T-helper 2 cell treated with Interferon-gamma antibody and Interleukin-4, amounts not matched to agents 100 ng/mL and 5 ng/mL, for 36 hours (primary cell): ENCODE data around the gene IL36B. TPM values are rescaled to one million over a fixed set of nuclear protein-coding genes. Genes with fewer than 3 reads are reported as not detected.

Experiments
- intact Hi-C: fragments of 100-400 bp; cut with micrococcal nuclease; formaldehyde crosslinking; loops from one replicate; pipeline ENCODE4 v1.15.1; 2023
- total RNA-seq: library from RNA; stranded (reverse); gene quantifications from 2 replicates; pipeline ENCODE4 v1.2.3, GENCODE V29; 2022

Gene IL36B
- total RNA-seq, 1 donor from 2014 or later, result not detected

DNA sequence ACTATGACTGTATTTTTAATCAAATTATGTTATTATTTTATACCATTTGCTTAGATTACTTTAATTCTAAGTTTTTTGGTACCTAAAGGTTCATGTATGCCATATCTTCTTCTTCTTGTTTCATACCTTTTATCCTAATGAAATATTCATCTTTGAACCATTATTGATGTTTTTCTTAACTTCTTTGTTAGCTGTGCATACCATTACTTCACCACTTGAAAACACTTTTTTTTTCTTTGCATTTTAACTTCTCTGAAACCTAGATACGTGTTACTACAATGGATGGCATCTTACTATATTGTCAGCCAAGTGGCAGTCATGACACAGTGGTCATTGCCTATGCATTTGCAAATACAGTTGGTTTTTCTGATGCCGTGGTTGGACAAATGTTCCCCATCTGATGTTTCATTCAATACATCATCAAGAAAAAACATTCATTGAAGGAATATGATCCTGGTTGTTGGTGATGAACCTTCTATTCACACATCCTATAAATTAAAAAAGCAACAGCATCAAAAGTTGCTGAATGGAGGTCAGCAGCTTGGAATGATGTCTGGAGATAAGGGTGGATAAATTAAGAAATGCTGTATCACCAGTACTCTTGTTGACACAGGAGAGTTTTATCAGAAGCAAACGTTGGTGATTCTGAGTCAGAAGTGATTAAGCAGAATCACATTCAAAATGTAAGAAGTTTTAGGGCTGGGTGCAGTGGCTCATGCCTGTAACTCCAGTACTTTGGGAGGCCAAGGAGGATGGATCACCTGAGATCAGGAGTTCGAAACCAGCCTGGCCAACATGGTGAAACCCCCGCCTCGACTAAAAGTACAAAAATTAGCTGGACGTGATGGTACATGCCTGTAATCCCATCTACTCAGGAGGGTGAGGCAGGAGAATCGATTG, 40.0 kb downstream of the IL36B start:
- intact Hi-C loops, result no loop called here

DNA sequence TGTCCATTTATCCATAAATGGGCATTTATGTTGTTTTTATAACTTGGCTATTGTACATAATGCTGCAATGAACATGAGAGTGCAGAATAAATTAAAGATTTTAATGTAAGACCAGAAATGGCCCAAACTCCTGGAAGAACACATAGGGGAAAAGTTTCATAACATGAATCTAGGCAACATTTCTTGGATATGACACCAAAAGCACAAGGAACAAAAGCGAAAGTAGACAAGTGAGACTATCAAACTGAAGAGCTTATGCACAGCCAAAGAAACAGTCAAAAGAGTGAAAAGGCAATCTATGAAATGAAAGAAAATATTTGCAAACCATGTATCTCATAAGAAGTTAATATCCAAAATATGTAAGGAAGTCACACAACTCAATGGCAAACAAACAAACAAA, 41.6 kb downstream of the IL36B start:
- intact Hi-C loops, result no loop called here

GRCh38 chr2:113010088-113010487, 42.6 kb downstream of the IL36B start:
- intact Hi-C loops, result no loop called here

- intact Hi-C loops, result no loop called here
Measured at GRCh38 chr2:113009622-113010021, 43.0 kb downstream of the IL36B start.

- intact Hi-C loops, result no loop called here
Measured at GRCh38 chr2:113007250-113007649, 45.4 kb downstream of the IL36B start.

DNA sequence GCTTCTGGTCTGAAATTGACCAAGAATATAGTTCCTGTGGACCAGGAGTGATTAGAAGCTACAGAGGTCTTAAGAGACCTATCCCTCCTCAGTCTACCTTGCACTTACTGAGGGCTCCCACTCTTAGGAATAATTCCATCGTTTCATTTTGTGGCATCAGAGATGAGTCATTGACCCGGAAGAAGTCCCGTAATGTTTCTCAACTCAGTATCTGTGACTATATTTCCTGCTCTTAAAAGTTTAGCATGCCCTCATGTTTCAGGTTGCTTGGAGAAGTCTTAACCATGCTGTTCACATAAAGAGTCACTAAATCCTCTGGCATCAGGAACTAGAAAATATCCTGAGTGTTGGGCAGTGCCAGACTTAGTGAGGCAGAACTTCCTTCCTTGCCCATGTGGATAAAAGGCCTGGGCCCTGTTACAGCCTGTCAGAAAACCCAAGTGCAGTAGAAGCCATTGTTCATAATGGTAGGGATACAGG, 47.6 kb downstream of the IL36B start, which contains the start of gene IL36A:
TSS of gene IL36A (plus strand) at position 430 of the 480 bp plus-strand sequence. CDS start 413 bp downstream, outside the sequence.
- intact Hi-C loops, result no loop called here

DNA sequence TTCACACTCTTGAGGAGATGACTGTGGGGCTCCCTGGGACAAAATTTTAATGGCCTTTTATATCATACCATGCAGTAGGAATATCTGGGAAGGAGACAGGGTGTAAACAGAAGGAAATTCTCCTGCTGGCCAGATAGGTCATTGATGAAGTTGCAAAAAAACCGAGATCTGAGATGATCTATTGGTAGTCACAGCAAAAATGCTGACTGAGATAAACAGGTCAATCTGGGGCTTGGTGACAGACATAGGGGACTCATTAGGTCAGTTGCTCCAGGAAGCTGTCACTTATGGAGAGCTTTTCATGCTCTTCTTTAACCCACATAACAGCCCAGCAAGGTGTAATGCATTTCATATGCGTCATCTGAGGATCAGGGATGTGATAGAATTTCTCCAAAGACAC, 50.0 kb downstream of the IL36B start:
- intact Hi-C loops, result no loop called here

GRCh38 chr2:113000436-113000835, 52.2 kb downstream of the IL36B start:
- intact Hi-C loops, result no loop called here

DNA sequence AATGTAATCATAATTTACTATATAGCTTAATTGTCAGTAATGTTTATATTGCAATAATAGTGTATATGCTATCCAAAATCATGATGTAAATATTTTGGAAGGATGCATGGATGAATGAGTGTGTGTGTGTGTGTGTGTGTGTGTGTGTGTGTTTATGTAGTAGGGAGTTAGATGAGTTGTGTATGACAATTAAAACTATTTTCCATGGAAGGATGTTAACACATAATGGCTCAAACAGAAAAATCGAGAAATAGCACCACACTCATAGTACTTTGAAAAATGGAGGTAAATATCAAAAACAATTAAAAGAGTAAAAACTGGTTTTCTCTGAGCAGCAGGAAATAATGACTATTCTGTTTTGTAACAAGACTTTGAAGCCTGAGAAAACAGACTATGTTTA, 55.5 kb downstream of the IL36B start:
- intact Hi-C loops, result loop anchor here (5.0 to 10.0 kb wide), 3 partner anchors 100 to 235 kb away; partner anchors contain the start of genes CKAP2L and PSD4

DNA sequence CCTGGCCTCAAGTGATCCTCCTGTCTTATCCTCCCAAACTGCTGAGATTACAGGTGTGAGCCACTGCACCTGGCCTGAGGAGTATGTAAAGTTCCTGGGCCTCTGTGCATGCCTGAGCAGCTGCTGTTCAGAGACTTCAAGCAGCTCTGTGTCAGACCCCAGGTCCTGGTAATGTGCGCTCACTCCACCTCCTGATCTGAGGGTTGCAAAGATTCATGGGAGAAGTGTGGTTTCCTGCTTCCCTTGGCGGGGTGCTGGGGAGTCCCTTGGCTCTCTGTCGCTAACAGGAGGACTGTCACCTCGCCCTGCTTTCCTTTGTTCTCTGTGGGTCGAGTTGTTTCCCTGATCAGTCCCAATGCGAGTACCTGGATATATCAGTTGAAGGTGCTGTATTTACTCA, 56.0 kb downstream of the IL36B start:
- intact Hi-C loops, result loop anchor here (1.0 to 10.0 kb wide), 4 partner anchors 11 to 234 kb away; partner anchors contain the start of genes CKAP2L and PSD4

DNA sequence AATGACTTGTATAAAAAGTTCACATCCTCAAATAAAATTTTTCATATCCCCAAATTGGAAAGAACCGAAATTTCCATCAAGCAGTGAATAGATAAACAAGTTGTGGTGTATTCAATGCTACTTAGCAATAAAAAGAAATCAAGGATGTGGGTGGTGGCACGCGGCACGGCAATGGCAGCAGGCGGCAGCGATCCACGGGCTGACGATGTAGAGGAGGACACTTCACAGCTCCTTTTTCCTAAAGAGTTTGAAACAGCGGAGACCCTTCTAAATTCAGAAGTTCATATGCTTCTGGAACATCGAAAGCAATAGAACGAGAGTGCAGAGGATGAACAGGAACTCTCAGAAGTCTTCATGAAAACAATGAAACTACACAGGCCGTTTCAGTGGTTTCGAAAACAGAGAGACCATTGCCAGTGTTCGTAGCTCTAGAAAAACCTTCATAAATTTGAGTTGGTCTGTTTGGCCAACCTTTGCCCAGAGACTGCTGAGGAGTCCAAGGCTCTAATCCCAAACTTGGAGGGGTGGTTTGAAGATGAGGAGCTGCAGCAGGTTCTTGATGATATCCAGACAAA, 57.2 kb downstream of the IL36B start:
- intact Hi-C loops, result loop anchor here (5.0 to 10.0 kb wide), 3 partner anchors 102 to 233 kb away; partner anchors contain the start of genes CKAP2L and PSD4

DNA sequence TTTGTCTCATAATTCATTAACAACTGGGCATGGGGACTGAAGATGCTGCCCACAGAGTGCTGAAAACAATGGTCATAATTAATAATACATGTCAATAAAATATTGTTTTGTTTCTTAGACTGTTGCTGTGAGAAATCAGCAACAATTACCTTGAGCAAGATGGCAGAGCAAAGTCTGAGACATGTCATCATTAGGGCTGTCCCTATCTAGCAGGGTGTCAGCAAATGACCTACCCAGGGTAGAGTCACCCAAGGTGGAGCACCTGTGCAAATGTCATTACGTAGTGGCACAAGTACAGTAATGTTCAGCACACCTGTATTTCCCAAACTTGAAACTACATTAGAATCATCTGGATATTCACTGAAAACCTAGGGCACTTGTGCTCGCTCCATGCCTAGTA, 58.0 kb downstream of the IL36B start:
- intact Hi-C loops, result loop anchor here (5.0 to 10.0 kb wide), 3 partner anchors 103 to 232 kb away; partner anchors contain the start of genes CKAP2L and PSD4

DNA sequence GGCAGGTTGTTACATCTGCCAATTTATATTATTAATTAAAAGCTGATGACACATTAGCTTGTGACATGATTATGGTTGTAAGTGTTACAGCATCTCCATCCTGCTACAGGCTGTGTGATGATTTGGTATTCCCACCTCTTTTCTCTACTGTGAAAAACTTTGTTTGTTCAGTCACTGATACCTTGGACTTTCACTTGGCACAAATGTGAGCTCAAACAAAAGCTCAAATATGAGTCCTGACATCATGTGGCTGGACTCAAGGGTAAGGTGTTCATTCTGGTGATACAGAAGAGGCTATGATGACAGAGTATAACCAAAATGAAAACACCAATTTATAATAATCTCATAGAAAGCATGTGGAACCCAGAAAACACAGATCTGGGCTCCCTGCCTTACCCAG, 58.8 kb downstream of the IL36B start:
- intact Hi-C loops, result loop anchor here (10.0 kb wide), 1 partner anchor 181 kb away; the partner anchor contains the start of gene PSD4

- intact Hi-C loops, result loop anchor here (10.0 kb wide), 1 partner anchor 185 kb away; the partner anchor contains the start of gene PSD4
Measured at GRCh38 chr2:112989611-112990010, 63.1 kb downstream of the IL36B start.

GRCh38 chr2:112985090-112985489, 67.6 kb downstream of the IL36B start:
- intact Hi-C loops, result loop anchor here (1.0 kb wide), 1 partner anchor 11 kb away; no protein-coding TSS in a partner anchor

DNA sequence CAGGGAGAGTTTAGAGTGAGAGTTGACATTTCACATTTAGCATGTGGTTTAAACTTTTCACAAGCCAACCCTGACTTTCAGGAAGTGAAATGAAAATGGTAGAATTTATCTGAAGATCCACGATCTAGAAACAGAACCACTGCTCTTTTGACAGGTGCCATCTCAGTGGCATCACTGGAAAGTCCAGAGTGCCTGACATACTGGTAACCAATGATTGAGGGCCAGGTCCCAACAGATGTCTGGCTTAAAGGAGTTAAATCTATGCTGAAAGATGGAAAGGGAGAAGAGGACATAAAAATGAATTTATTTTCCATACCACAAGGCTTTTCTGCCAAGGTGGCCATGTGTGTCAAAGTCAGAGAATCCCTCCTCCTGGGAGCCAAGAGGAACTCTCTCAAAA, 72.1 kb downstream of the IL36B start:
- intact Hi-C loops, result no loop called here

DNA sequence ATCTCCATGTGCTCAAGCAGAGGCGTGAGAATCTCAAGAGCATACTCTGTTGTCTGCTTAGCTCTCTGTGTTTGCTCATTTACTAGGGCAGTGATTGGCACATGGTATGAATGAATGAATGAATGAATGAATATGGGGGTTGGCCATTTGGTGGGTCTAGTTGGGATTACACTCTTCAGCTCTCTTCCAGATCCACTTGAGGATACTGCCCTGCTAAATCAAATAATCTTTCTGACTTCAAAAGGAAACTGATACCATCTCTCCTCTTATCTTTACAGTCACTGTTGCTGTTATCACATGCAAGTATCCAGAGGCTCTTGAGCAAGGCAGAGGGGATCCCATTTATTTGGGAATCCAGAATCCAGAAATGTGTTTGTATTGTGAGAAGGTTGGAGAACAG, 72.9 kb downstream of the IL36B start:
- intact Hi-C loops, result no loop called here

DNA sequence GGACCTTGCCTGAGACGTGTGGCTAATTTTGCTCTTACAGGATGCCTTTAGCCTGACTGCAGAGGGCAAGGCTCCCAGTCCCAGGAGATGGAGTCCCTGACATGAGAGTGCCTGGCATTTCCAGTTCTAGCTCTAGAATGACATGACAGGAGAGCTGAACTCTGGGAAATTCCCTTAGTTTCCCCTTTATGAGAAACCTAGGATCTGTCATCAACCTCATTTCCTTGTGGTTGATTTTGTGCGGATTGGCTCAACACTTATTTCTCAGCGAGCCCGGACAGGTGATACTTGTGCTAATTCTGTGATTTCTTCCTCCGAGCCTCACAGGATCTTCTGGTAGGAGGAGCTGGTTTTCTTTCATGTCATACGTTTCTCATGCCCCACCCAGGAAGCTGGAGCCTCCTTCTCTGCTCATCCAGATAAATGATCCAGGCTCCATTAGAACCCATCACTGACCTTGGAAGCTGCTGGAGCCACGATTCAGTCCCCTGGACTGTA, 75.1 kb downstream of the IL36B start, which contains the start of gene IL36G:
TSS of gene IL36G (plus strand) at position 448 of the 498 bp plus-strand sequence. CDS start 633 bp downstream, outside the sequence.
- intact Hi-C loops, result no loop called here
